K562 (cell line): ENCODE data around the gene SYT3. TPM values are rescaled to one million over a fixed set of nuclear protein-coding genes. Genes with fewer than 3 reads are reported as not detected.

Experiments
- ATAC-seq: fragments of 200-7000 bp; cut with Tn5 transposase; 3 replicates; pipeline ENCODE4 v1.9.1; 2020; ENCODE audit warnings: moderate library complexity
- BruUV-seq: library from RNA; stranded (reverse); fragments of 400-500 nt; replicated peaks from 2 replicates; lab custom pipeline; 2021; lab: Mats Ljungman, UMichigan
- CTCF ChIA-PET: fragments of 300-600 bp; formaldehyde crosslinking; extraction: SDS; loops from one replicate; lab custom pipeline; 2021; ENCODE audit warnings: low intra/inter-chr PET ratio; lab: Yijun Ruan, JAX
- POLR2A ChIA-PET: fragments of 300-600, 350-650 bp; sonication (Branson Sonifier 250); formaldehyde crosslinking; extraction: SDS; loops from one replicate; lab custom pipeline; 2021; ENCODE audit warnings: antibody characterized with exemption, inconsistent platforms; lab: Yijun Ruan, JAX
- DNase-seq, 4 experiments: peaks; one replicate each; pipeline versions ENCODE4 v3.0.0 to v3.0.0-alpha.2; 2011 to 2018; ENCODE audit warnings: low spot score in 3 of 4, mixed read lengths in 3 of 4; ENCODE audit errors: extremely low read depth in 1 of 4
- FAIRE-seq: peaks from 2 replicates; lab custom pipeline; 2011; peaks lifted over from hg19 to GRCh38; lab: Jason Lieb, UNC
- H2AFZ ChIP-seq: 2 replicates; pipeline ENCODE4 v1.6.0; 2011; ENCODE audit warnings: low read depth, low read length, control low read depth, inconsistent platforms
- H3K27ac ChIP-seq: fragments of 200-600 bp; 3 replicates; pipeline ENCODE4 v1.8.0; 2011; ENCODE audit warnings: low read depth, mild to moderate bottlenecking, control low read depth, inconsistent platforms, low read length, moderate library complexity, mixed read lengths; ENCODE audit errors: extremely low read depth
- H3K27me3 ChIP-seq, 2 experiments: fragments of 300-600 bp in 1 of 2; 2 replicates in 1 of 2; 3 replicates in 1 of 2; pipeline versions ENCODE4 v1.6.0 to v1.8.0; 2011; ENCODE audit warnings: inconsistent platforms in 2 of 2, low read length in 2 of 2, mild to moderate bottlenecking in 1 of 2, mixed read lengths in 1 of 2, moderate library complexity in 1 of 2; ENCODE audit not compliant: control insufficient read depth in 2 of 2, insufficient read depth in 2 of 2
- H3K36me3 ChIP-seq: fragments of 300-600 bp; 3 replicates; pipeline ENCODE4 v1.8.0; 2011; ENCODE audit warnings: mild to moderate bottlenecking, low read length, inconsistent platforms; ENCODE audit not compliant: control insufficient read depth, insufficient read depth
- H3K4me1 ChIP-seq, 2 experiments: fragments of 200-600 bp in 1 of 2; replicated peaks in 1 of 2; 2 replicates in 1 of 2; 3 replicates in 1 of 2; pipeline versions ENCODE4 v1.5.1 to v1.8.0; 2011; ENCODE audit warnings: inconsistent platforms in 2 of 2, low read length in 2 of 2, mild to moderate bottlenecking in 1 of 2, mixed read lengths in 1 of 2, moderate library complexity in 1 of 2; ENCODE audit not compliant: control insufficient read depth in 2 of 2, insufficient read depth in 2 of 2
- H3K4me2 ChIP-seq: 2 replicates; pipeline ENCODE4 v1.6.1; 2011; ENCODE audit warnings: low read length, control low read depth, inconsistent platforms, mixed read lengths; ENCODE audit not compliant: insufficient read depth
- H3K4me3 ChIP-seq: fragments of 200-600 bp; sonication (generic), shearing (Covaris generic); 2 replicates; pipeline ENCODE4 v1.5.1; 2016; ENCODE audit warnings: control low read depth, inconsistent platforms
- H3K79me2 ChIP-seq: fragments of 200-600 bp; 3 replicates; pipeline ENCODE4 v1.8.0; 2011; ENCODE audit warnings: low read length, inconsistent platforms; ENCODE audit not compliant: control insufficient read depth, insufficient read depth
- H3K9ac ChIP-seq, 2 experiments: 2 replicates each; pipeline versions ENCODE4 v1.6.0 to v1.6.1; 2011; ENCODE audit warnings: low read depth in 2 of 2, low read length in 2 of 2, control low read depth in 1 of 2, inconsistent platforms in 1 of 2, mild to moderate bottlenecking in 1 of 2, mixed read lengths in 1 of 2; ENCODE audit not compliant: insufficient read depth in 1 of 2
- H3K9me1 ChIP-seq: one replicate; pipeline ENCODE4 v1.6.0; 2011; ENCODE audit warnings: inconsistent platforms, mild to moderate bottlenecking, low read length, moderate library complexity; ENCODE audit not compliant: control insufficient read depth, insufficient read depth
- H3K9me3 ChIP-seq: replicated peaks from 2 replicates; pipeline ENCODE4 v1.5.1; 2011; ENCODE audit warnings: low read depth, low read length, inconsistent platforms; ENCODE audit not compliant: control insufficient read depth, insufficient read depth
- H4K20me1 ChIP-seq: replicated peaks from 2 replicates; pipeline ENCODE4 v1.6.1; 2011; ENCODE audit warnings: low read length, inconsistent platforms, mixed read lengths; ENCODE audit not compliant: control insufficient read depth, insufficient read depth
- ZNF184 ChIP-seq: sonication (generic); formaldehyde crosslinking; IDR thresholded peaks from 2 replicates; pipeline ENCODE4 v1.5.0; 2020; ENCODE audit warnings: missing genetic modification reagents
- WGBS: fragments of 100-300 bp; shearing (Covaris generic); methylation state at CpG from one replicate; pipeline ENCODE4 v1.1.6; 2016; ENCODE audit warnings: low coverage, mixed read lengths; ENCODE audit not compliant: insufficient coverage; ENCODE audit errors: missing lambda C conversion rate; 5-methylcytosine and 5-hydroxymethylcytosine counted together
- in situ Hi-C: fragments of 300-500 bp; cut with MboI; formaldehyde crosslinking; loops from 4 replicates; pipeline ENCODE4 v1.15.0; 2018; ENCODE audit warnings: inconsistent platforms, mixed read lengths
- intact Hi-C: fragments of 100-400 bp; cut with micrococcal nuclease; formaldehyde crosslinking; loops from 2 replicates; pipeline ENCODE4 v1.14.2; 2022
- polyA plus RNA-seq, 8 experiments: library from polyadenylated mRNA; depleted of rRNA in 4 of 8; stranded (reverse) in 5 of 8; unstranded in 3 of 8; fragments of >200 nt; fragmentation: Nextera tagmentation in 2 of 8; fragmentation: Illumina TruSeq in 1 of 8; extraction: Ambion mirVana in 2 of 8; extraction: Trizol in 1 of 8; gene quantifications; 2 replicates each; pipeline versions ENCODE4 v1.2.1 to v1.2.3, GENCODE V29; 2011 to 2014; ENCODE audit warnings: inconsistent platforms in 1 of 8, missing spikeins in 1 of 8
- total RNA-seq, 7 experiments: library from RNA; depleted of rRNA in 6 of 7; stranded (reverse); fragments of >200 nt in 6 of 7; fragmentation: Illumina TruSeq in 2 of 7; extraction: Trizol in 2 of 7; gene quantifications; 2 replicates each; pipeline versions ENCODE4 v1.2.1 to v1.2.3, GENCODE V29; 2011 to 2021; ENCODE audit warnings: low replicate concordance in 1 of 7
- TF ChIP-seq, protein P1 (sequence below): fragments of 150-350 bp; conservative IDR thresholded peaks from 2 replicates; pipeline ENCODE4 v1.6.1; 2014; ENCODE audit warnings: low read length
- TF ChIP-seq, protein P2 (sequence below): sonication (generic); formaldehyde crosslinking; IDR thresholded peaks from 2 replicates; pipeline ENCODE4 v1.9.0; 2022; ENCODE audit warnings: mild to moderate bottlenecking, missing genetic modification reagents

SYT3 gene
- total and polyA plus RNA-seq, 9 of the 15 experiments (the other 6 are each of a cell fraction or from before 2014, with no cell fraction given), result 0.36 to 2.0 (median 0.54) TPM; not detected in 2

DNA sequence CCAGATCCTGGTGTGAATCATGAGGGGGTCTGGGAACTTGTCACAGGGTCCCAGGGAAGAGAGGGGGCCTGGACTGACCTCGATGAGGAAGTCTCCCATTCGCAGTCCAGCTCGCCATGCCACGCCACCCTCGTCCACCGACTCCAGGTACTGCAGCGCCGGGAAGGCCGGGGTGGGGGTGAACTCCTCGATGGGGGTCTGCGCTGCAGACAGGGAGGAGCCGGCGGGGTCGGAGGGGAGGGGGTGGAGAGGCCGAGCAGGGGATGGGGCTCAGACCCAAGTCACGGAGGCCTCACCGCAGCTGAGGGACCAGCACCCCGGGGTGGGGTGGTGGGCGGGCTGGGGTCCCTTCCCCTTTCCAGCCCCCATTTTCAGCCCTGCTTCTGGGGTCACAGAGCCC is 49.1 kb upstream of the SYT3 start:
- TF ChIP-seq, protein P1, sequence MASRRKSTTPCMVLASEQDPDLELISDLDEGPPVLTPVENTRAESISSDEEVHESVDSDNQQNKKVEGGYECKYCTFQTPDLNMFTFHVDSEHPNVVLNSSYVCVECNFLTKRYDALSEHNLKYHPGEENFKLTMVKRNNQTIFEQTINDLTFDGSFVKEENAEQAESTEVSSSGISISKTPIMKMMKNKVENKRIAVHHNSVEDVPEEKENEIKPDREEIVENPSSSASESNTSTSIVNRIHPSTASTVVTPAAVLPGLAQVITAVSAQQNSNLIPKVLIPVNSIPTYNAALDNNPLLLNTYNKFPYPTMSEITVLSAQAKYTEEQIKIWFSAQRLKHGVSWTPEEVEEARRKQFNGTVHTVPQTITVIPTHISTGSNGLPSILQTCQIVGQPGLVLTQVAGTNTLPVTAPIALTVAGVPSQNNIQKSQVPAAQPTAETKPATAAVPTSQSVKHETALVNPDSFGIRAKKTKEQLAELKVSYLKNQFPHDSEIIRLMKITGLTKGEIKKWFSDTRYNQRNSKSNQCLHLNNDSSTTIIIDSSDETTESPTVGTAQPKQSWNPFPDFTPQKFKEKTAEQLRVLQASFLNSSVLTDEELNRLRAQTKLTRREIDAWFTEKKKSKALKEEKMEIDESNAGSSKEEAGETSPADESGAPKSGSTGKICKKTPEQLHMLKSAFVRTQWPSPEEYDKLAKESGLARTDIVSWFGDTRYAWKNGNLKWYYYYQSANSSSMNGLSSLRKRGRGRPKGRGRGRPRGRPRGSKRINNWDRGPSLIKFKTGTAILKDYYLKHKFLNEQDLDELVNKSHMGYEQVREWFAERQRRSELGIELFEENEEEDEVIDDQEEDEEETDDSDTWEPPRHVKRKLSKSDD, result no peak
- TF ChIP-seq, protein P2, sequence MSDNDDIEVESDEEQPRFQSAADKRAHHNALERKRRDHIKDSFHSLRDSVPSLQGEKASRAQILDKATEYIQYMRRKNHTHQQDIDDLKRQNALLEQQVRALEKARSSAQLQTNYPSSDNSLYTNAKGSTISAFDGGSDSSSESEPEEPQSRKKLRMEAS (CRISPR knock-in tag), result no peak
- no peak for TF ChIP-seq ZNF184 (CRISPR knock-in tag)
- H3K9ac ChIP-seq, result no peak overlapping the region
- no peak overlapping the region for H2AFZ ChIP-seq
- ATAC-seq, result no peak
- in situ Hi-C loops (no loop called here), intact Hi-C loops (no loop called here)
- H3K9me3 ChIP-seq, result no peaks in the 10 kb centered on the region
- no TSS peak for BruUV-seq
- ChIA-PET CTCF (no interaction called here), POLR2A (no interaction called here)
- peaks cover 13% of the 10 kb centered on the region for H4K20me1 ChIP-seq
- no peak overlapping the region for H3K4me3 ChIP-seq
- no peak for DNase-seq
- peaks cover 20 to 45% of the 10 kb centered on the region in 2 experiments; a peak in 4 of 5 replicates for H3K27me3 ChIP-seq
- H3K36me3 ChIP-seq, result no peaks in the 10 kb centered on the region
- H3K4me1 ChIP-seq, result peaks cover 0 to 18% of the 10 kb centered on the region in 2 experiments; a peak in 2 of 5 replicates
- no peak overlapping the region for H3K27ac ChIP-seq
- no peaks in the 10 kb centered on the region for H3K9me1 ChIP-seq
- no peak for FAIRE-seq
- H3K4me2 ChIP-seq, result no peak overlapping the region
- 9% methylated on average over 11 of the region's 19 CpGs for WGBS
- no peaks in the 10 kb centered on the region for H3K79me2 ChIP-seq
